ENCODE data around the gene CAB39L. TPM values are rescaled to one million over a fixed set of nuclear protein-coding genes. Genes with fewer than 3 reads are reported as not detected.

CAB39L gene
- total and polyA plus RNA-seq, 2 of the 13 experiments (the other 11 are each of a cell fraction or from before 2014, with no cell fraction given), result 3.1 to 6.1 TPM

DNA sequence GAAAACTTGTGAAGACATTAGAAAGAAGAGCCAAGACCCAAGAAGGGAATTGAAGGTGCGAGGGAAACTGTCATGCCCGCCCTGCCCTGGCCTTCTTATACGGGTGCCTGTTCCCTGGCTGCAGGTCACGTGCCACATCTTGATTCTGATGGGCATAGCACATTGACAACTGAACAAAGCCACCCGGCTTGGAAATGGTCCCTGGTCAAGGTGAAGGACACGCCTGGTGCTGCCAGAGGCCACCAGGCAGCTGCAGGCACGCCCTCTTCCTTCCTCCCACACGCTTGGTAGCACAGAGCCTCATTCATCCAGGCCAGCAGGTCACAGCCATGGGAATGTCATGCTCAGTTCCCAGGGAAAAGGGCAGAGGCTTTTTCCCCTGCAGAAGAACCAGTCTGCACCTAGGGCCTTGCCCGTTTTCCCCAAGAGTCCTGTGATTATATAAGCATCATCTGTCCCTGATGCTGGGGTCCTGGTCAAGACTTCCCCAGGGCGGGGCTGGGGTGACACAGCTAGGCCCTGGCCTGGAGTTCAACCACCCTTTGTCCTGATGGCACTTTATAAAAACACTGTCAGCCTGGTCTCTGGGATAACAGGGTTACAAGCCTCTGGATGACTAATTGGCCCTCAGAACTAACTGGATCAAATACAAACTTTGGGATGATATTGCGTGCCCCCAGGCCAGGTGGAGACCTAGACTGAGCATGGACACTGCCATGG, 140.2 kb downstream of the CAB39L start (continued):
- TF ChIP-seq, protein P1, sequence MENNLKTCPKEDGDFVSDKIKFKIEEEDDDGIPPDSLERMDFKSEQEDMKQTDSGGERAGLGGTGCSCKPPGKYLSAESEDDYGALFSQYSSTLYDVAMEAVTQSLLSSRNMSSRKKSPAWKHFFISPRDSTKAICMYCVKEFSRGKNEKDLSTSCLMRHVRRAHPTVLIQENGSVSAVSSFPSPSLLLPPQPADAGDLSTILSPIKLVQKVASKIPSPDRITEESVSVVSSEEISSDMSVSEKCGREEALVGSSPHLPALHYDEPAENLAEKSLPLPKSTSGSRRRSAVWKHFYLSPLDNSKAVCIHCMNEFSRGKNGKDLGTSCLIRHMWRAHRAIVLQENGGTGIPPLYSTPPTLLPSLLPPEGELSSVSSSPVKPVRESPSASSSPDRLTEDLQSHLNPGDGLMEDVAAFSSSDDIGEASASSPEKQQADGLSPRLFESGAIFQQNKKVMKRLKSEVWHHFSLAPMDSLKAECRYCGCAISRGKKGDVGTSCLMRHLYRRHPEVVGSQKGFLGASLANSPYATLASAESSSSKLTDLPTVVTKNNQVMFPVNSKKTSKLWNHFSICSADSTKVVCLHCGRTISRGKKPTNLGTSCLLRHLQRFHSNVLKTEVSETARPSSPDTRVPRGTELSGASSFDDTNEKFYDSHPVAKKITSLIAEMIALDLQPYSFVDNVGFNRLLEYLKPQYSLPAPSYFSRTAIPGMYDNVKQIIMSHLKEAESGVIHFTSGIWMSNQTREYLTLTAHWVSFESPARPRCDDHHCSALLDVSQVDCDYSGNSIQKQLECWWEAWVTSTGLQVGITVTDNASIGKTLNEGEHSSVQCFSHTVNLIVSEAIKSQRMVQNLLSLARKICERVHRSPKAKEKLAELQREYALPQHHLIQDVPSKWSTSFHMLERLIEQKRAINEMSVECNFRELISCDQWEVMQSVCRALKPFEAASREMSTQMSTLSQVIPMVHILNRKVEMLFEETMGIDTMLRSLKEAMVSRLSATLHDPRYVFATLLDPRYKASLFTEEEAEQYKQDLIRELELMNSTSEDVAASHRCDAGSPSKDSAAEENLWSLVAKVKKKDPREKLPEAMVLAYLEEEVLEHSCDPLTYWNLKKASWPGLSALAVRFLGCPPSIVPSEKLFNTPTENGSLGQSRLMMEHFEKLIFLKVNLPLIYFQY (CRISPR knock-in tag; IDR thresholded peaks at IDR 0.05; ENCODE audit: borderline replicate concordance), result no peak
- no peak for TF ChIP-seq SMARCE1 (IDR thresholded peaks at IDR 0.05; ENCODE audit: borderline replicate concordance)
- TF ChIP-seq PHF21A (CRISPR knock-in tag; IDR thresholded peaks at IDR 0.05), result no peak; the same call in 1 of the 2 replicates
- TF ChIP-seq FOXC1 (CRISPR knock-in tag; IDR thresholded peaks at IDR 0.05; ENCODE audit: borderline replicate concordance), result no peak
- TF ChIP-seq SOX5 (CRISPR knock-in tag; IDR thresholded peaks at IDR 0.05; ENCODE audit: borderline replicate concordance), result peak; percentile 87
- TF ChIP-seq, protein P2, sequence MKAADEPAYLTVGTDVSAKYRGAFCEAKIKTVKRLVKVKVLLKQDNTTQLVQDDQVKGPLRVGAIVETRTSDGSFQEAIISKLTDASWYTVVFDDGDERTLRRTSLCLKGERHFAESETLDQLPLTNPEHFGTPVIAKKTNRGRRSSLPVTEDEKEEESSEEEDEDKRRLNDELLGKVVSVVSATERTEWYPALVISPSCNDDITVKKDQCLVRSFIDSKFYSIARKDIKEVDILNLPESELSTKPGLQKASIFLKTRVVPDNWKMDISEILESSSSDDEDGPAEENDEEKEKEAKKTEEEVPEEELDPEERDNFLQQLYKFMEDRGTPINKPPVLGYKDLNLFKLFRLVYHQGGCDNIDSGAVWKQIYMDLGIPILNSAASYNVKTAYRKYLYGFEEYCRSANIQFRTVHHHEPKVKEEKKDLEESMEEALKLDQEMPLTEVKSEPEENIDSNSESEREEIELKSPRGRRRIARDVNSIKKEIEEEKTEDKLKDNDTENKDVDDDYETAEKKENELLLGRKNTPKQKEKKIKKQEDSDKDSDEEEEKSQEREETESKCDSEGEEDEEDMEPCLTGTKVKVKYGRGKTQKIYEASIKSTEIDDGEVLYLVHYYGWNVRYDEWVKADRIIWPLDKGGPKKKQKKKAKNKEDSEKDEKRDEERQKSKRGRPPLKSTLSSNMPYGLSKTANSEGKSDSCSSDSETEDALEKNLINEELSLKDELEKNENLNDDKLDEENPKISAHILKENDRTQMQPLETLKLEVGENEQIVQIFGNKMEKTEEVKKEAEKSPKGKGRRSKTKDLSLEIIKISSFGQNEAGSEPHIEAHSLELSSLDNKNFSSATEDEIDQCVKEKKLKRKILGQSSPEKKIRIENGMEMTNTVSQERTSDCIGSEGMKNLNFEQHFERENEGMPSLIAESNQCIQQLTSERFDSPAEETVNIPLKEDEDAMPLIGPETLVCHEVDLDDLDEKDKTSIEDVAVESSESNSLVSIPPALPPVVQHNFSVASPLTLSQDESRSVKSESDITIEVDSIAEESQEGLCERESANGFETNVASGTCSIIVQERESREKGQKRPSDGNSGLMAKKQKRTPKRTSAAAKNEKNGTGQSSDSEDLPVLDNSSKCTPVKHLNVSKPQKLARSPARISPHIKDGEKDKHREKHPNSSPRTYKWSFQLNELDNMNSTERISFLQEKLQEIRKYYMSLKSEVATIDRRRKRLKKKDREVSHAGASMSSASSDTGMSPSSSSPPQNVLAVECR (CRISPR knock-in tag; IDR thresholded peaks at IDR 0.05; ENCODE audit: borderline replicate concordance), result peak; percentile 45; the same call in 1 of the 2 replicates
- TF ChIP-seq, protein P3, sequence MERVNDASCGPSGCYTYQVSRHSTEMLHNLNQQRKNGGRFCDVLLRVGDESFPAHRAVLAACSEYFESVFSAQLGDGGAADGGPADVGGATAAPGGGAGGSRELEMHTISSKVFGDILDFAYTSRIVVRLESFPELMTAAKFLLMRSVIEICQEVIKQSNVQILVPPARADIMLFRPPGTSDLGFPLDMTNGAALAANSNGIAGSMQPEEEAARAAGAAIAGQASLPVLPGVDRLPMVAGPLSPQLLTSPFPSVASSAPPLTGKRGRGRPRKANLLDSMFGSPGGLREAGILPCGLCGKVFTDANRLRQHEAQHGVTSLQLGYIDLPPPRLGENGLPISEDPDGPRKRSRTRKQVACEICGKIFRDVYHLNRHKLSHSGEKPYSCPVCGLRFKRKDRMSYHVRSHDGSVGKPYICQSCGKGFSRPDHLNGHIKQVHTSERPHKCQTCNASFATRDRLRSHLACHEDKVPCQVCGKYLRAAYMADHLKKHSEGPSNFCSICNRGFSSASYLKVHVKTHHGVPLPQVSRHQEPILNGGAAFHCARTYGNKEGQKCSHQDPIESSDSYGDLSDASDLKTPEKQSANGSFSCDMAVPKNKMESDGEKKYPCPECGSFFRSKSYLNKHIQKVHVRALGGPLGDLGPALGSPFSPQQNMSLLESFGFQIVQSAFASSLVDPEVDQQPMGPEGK (CRISPR knock-in tag; IDR thresholded peaks at IDR 0.05), result no peak
- TF ChIP-seq ZNF839 (CRISPR knock-in tag; IDR thresholded peaks at IDR 0.05; ENCODE audit: borderline replicate concordance), result no peak
- TF ChIP-seq ZSCAN25 (CRISPR knock-in tag; IDR thresholded peaks at IDR 0.05), result no peak
- no peak for TF ChIP-seq ZNF484 (CRISPR knock-in tag; IDR thresholded peaks at IDR 0.05; ENCODE audit: borderline replicate concordance, low read depth)
- TF ChIP-seq, protein P4, sequence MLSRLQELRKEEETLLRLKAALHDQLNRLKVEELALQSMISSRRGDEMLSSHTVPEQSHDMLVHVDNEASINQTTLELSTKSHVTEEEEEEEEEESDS (CRISPR knock-in tag; IDR thresholded peaks at IDR 0.05; ENCODE audit: borderline replicate concordance), result no peak
- no peak for TF ChIP-seq ZNF225 (CRISPR knock-in tag; IDR thresholded peaks at IDR 0.05)
- TF ChIP-seq, protein P5, sequence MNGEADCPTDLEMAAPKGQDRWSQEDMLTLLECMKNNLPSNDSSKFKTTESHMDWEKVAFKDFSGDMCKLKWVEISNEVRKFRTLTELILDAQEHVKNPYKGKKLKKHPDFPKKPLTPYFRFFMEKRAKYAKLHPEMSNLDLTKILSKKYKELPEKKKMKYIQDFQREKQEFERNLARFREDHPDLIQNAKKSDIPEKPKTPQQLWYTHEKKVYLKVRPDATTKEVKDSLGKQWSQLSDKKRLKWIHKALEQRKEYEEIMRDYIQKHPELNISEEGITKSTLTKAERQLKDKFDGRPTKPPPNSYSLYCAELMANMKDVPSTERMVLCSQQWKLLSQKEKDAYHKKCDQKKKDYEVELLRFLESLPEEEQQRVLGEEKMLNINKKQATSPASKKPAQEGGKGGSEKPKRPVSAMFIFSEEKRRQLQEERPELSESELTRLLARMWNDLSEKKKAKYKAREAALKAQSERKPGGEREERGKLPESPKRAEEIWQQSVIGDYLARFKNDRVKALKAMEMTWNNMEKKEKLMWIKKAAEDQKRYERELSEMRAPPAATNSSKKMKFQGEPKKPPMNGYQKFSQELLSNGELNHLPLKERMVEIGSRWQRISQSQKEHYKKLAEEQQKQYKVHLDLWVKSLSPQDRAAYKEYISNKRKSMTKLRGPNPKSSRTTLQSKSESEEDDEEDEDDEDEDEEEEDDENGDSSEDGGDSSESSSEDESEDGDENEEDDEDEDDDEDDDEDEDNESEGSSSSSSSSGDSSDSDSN (CRISPR knock-in tag; IDR thresholded peaks at IDR 0.05), result peak; percentile 65; the same call in 1 of the 2 replicates
- no peak for TF ChIP-seq HHEX (CRISPR knock-in tag; IDR thresholded peaks at IDR 0.05)
- no peak for TF ChIP-seq ZBTB20 (CRISPR knock-in tag; IDR thresholded peaks at IDR 0.05; ENCODE audit: borderline replicate concordance, low read depth)
- no peak; the same call in 1 of the 2 replicates for TF ChIP-seq RAD21 (CRISPR knock-in tag; IDR thresholded peaks at IDR 0.05)

All from HepG2 (cell line).